ENCODE data around the gene TRPC5OS. TPM values are rescaled to one million over a fixed set of nuclear protein-coding genes. Genes with fewer than 3 reads are reported as not detected.

Gene TRPC5OS
- total and polyA plus RNA-seq, 2 of the 4 experiments (the other 2 are of a cell fraction), result not detected

DNA sequence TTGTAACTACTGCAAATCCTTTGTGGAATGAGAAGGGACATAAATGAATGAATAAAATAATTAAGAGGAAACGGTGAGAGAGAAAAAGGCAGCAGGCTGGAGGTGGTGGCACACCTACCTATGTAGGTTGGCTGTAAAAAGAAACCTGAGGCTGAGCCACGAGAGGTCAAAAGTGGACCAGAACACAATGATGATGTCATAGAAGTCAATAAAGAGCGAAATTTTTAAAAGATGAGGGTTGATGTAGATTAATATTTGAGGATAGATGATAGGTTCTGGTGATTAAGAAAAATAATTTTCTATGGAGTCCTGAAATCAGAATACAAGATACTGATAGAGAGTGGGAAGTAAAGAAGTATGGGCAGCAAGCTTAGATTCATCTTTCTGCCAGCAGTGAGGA, 1.7 kb downstream of the TRPC5OS start:
- intact Hi-C loops (cut with micrococcal nuclease) (no loop called here), in situ Hi-C loops (cut with MboI; ENCODE audit: low sequenced_read_pairs) (loop anchor here (10.0 kb wide), 1 partner anchor 767 kb away; no protein-coding TSS in a partner anchor), dilution Hi-C loops (cut with HindIII; ENCODE audit: low sequenced_read_pairs, unreplicated experiment) (no loop called here)
- H3K4ac ChIP-seq (ENCODE audit: low read depth, low read length), result no peak overlapping the region
- no peaks in the 10 kb centered on the region for H4K20me1 ChIP-seq (ENCODE audit: insufficient read depth, low read length)
- TF ChIP-seq SMC3 (IDR thresholded peaks at IDR 0.05; ENCODE audit: low read depth, low read length) (no peak), POLR2A (IDR thresholded peaks at IDR 0.05; ENCODE audit: low read depth, low read length) (no peak), CHD1 (IDR thresholded peaks at IDR 0.05; ENCODE audit: low read depth, low read length) (no peak), MAFK (IDR thresholded peaks at IDR 0.05; ENCODE audit: low read depth, low read length) (no peak), FOS (IDR thresholded peaks at IDR 0.05; ENCODE audit: low read depth, low read length) (no peak), CEBPB (IDR thresholded peaks at IDR 0.05; ENCODE audit: low read depth, low read length) (no peak), RAD21 (IDR thresholded peaks at IDR 0.05; ENCODE audit: low read length) (no peak), BHLHE40 (IDR thresholded peaks at IDR 0.05; ENCODE audit: low read depth, low read length) (no peak), MXI1 (IDR thresholded peaks at IDR 0.05; ENCODE audit: borderline replicate concordance, low read depth, low read length) (no peak), NFE2L2 (IDR thresholded peaks at IDR 0.05; ENCODE audit: low read depth, low read length) (no peak), RCOR1 (IDR thresholded peaks at IDR 0.05; ENCODE audit: insufficient replicate concordance, low read length) (no peak), MAZ (IDR thresholded peaks at IDR 0.05; ENCODE audit: borderline replicate concordance, low read depth, low read length) (no peak), RFX5 (IDR thresholded peaks at IDR 0.05; ENCODE audit: low read depth, low read length) (no peak)
- TF ChIP-seq, protein P1, sequence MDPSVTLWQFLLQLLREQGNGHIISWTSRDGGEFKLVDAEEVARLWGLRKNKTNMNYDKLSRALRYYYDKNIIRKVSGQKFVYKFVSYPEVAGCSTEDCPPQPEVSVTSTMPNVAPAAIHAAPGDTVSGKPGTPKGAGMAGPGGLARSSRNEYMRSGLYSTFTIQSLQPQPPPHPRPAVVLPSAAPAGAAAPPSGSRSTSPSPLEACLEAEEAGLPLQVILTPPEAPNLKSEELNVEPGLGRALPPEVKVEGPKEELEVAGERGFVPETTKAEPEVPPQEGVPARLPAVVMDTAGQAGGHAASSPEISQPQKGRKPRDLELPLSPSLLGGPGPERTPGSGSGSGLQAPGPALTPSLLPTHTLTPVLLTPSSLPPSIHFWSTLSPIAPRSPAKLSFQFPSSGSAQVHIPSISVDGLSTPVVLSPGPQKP (IDR thresholded peaks at IDR 0.05; ENCODE audit: borderline replicate concordance, low read depth, low read length), result no peak
- TF ChIP-seq, protein P2, sequence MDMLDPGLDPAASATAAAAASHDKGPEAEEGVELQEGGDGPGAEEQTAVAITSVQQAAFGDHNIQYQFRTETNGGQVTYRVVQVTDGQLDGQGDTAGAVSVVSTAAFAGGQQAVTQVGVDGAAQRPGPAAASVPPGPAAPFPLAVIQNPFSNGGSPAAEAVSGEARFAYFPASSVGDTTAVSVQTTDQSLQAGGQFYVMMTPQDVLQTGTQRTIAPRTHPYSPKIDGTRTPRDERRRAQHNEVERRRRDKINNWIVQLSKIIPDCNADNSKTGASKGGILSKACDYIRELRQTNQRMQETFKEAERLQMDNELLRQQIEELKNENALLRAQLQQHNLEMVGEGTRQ (IDR thresholded peaks at IDR 0.05; ENCODE audit: low read depth, low read length), result no peak
- TF ChIP-seq, protein P3, sequence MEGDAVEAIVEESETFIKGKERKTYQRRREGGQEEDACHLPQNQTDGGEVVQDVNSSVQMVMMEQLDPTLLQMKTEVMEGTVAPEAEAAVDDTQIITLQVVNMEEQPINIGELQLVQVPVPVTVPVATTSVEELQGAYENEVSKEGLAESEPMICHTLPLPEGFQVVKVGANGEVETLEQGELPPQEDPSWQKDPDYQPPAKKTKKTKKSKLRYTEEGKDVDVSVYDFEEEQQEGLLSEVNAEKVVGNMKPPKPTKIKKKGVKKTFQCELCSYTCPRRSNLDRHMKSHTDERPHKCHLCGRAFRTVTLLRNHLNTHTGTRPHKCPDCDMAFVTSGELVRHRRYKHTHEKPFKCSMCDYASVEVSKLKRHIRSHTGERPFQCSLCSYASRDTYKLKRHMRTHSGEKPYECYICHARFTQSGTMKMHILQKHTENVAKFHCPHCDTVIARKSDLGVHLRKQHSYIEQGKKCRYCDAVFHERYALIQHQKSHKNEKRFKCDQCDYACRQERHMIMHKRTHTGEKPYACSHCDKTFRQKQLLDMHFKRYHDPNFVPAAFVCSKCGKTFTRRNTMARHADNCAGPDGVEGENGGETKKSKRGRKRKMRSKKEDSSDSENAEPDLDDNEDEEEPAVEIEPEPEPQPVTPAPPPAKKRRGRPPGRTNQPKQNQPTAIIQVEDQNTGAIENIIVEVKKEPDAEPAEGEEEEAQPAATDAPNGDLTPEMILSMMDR (conservative IDR thresholded peaks at IDR 0.05; ENCODE audit: low read depth, low read length), result no peak
- no peak for DNase-seq
- no peak overlapping the region for H4K91ac ChIP-seq (ENCODE audit: insufficient read depth, low read depth, low read length)
- no peak overlapping the region for H2AK9ac ChIP-seq (replicated peaks; ENCODE audit: low read depth, low read length, poor library complexity)
- no peaks in the 10 kb centered on the region for H3K9me3 ChIP-seq (ENCODE audit: control insufficient read depth, insufficient read depth, low read length)
- ATAC-seq (ENCODE audit: low read depth), result no peak
- POLR2A ChIA-PET (ENCODE audit: unreplicated experiment), result no interaction called here
- no peaks in the 10 kb centered on the region for H3K79me1 ChIP-seq (ENCODE audit: low read depth in 1 of 2, low read length in 2 of 2)
- H3K56ac ChIP-seq (ENCODE audit: extremely low read depth, insufficient read depth, low read length), result no peak overlapping the region
- H3K18ac ChIP-seq (ENCODE audit: low read depth, low read length), result no peak overlapping the region
- no peak overlapping the region for H2BK120ac ChIP-seq (ENCODE audit: low read depth, low read length)
- no peak overlapping the region for H4K8ac ChIP-seq (ENCODE audit: low read depth in 2 of 2, low read length in 2 of 2)
- no peaks in the 10 kb centered on the region for H3K4me1 ChIP-seq (ENCODE audit: control insufficient read depth, insufficient read depth, low read length)
- H3K14ac ChIP-seq (replicated peaks; ENCODE audit: low read depth, low read length), result no peak overlapping the region
- no peak overlapping the region for H4K5ac ChIP-seq (ENCODE audit: low read depth, low read length)
- H2AFZ ChIP-seq (replicated peaks; ENCODE audit: low read length, poor library complexity), result no peak overlapping the region
- no peak overlapping the region for H2BK15ac ChIP-seq (ENCODE audit: low read depth, low read length)
- H3K4me3 ChIP-seq (ENCODE audit: insufficient read depth, low read depth, low read length), result no peak overlapping the region
- no peak overlapping the region for H3K23ac ChIP-seq (ENCODE audit: low read depth, low read length)
- 32 to 100% methylated on average over 1 to 2 of the region's 3 CpGs for WGBS, 2 experiments (ENCODE audit: extremely low coverage in 2 of 2, insufficient read length in 1 of 2)
- H3K27me3 ChIP-seq (ENCODE audit: control insufficient read depth, insufficient read depth, low read length), result peaks cover 6% of the 10 kb centered on the region
- H2BK5ac ChIP-seq (ENCODE audit: low read depth, low read length, poor library complexity, severe bottlenecking), result no peak overlapping the region
- no peak overlapping the region for H3K9ac ChIP-seq (ENCODE audit: low read depth, low read length)
- no peak overlapping the region for H2AK5ac ChIP-seq (ENCODE audit: low read depth, low read length)
- no peak overlapping the region for H3K27ac ChIP-seq (ENCODE audit: insufficient read depth, low read length)
- CTCF ChIA-PET, result no interaction called here
- no peak overlapping the region for H3K4me2 ChIP-seq (ENCODE audit: low read depth, low read length)
- H3K36me3 ChIP-seq (ENCODE audit: control insufficient read depth, insufficient read depth, low read length), result no peaks in the 10 kb centered on the region
- H2BK20ac ChIP-seq (ENCODE audit: low read depth, low read length), result no peak overlapping the region
- H3K9me1 ChIP-seq (ENCODE audit: insufficient read depth, low read length), result no peaks in the 10 kb centered on the region
- no TSS peak for BruUV-seq (replicated peaks)
